ENCODE results near the gene ACTL7B.

GRCh38 chr9:108830272-108830671 is 25.5 kb downstream of the ACTL7B start:
- TF ChIP-seq CTCF (IDR thresholded peaks at IDR 0.05; ENCODE audit: insufficient read depth, low read length) = no peak
- TF ChIP-seq GABPA (IDR thresholded peaks at IDR 0.05; ENCODE audit: low read depth) = no peak
- TF ChIP-seq POLR2AphosphoS5 (IDR thresholded peaks at IDR 0.05; ENCODE audit: low read depth) = no peak
